Thyroid gland (tissue), 4 donors: ENCODE results near the gene SNX27. TPM values are rescaled to one million over a fixed set of nuclear protein-coding genes. Genes with fewer than 3 reads are reported as not detected.
"Not testable (repeated sequence)": the region's sequence is repeated elsewhere in the genome, so short reads cannot be mapped to it uniquely, and the experiment has no call there.

Source experiments
- DNase-seq, 2 donors: peaks; one replicate each; pipeline ENCODE4 v3.0.0-alpha.2; 2019
- H3K27ac ChIP-seq, 3 donors: fragments of 200-600 bp; sonication (generic); 1 replicate in 2 of 3; 2 replicates in 1 of 3; pipeline ENCODE4 v1.5.1; 2016 to 2019; ENCODE audit warnings: mild to moderate bottlenecking in 1 of 3, moderate library complexity in 1 of 3
- H3K27me3 ChIP-seq: fragments of 200-600 bp; sonication (generic); one replicate; pipeline ENCODE4 v1.5.1; 2019
- H3K36me3 ChIP-seq, 2 donors: fragments of 200-600 bp; sonication (generic); one replicate each; pipeline ENCODE4 v1.5.1; 2016 to 2019
- H3K4me1 ChIP-seq, 2 donors: fragments of 200-600 bp; sonication (generic); one replicate each; pipeline ENCODE4 v1.5.1; 2017 to 2019
- H3K4me3 ChIP-seq, 3 donors: fragments of 200-600 bp; sonication (generic); replicated peaks in 1 of 3; 1 replicate in 2 of 3; 2 replicates in 1 of 3; pipeline ENCODE4 v1.5.1; 2016; ENCODE audit warnings: mild to moderate bottlenecking in 1 of 3
- H3K9me3 ChIP-seq: fragments of 200-600 bp; sonication (generic); one replicate; pipeline ENCODE4 v1.5.1; 2017
- POLR2A ChIP-seq, 2 donors: fragments of 450-650 bp; IDR thresholded peaks; one replicate each; pipeline ENCODE4 v1.6.1; 2017; ENCODE audit warnings: antibody characterized with exemption in 2 of 2, mild to moderate bottlenecking in 2 of 2, moderate library complexity in 1 of 2
- WGBS, 2 donors: methylation state at CpG; one replicate each; pipeline ENCODE4 v1.1.5; 2017; 5-methylcytosine and 5-hydroxymethylcytosine counted together
- intact Hi-C: fragments of 100-400 bp; cut with DNase I; formaldehyde crosslinking; loops from one replicate; pipeline ENCODE4 v1.15.1; 2023
- total RNA-seq, 4 donors: library from RNA; depleted of rRNA; stranded (reverse); fragments of >200 nt; gene quantifications; one replicate each; pipeline ENCODE4 v1.2.3, GENCODE V29; 2016
- TF ChIP-seq, protein P1 (sequence below), 6 experiments: fragments of 200-600 bp in 3 of 6; fragments of 450-650 bp in 3 of 6; sonication (generic) in 3 of 6; IDR thresholded peaks; one replicate each; pipeline ENCODE4 v1.5.1; 2016 to 2019; ENCODE audit warnings: antibody characterized with exemption in 6 of 6, mild to moderate bottlenecking in 2 of 6, inconsistent platforms in 1 of 6, moderate library complexity in 1 of 6

The SNX27 gene
- total RNA-seq, 4 donors from 2014 or later: 33.8 to 43.4 (median 37.9) TPM

DNA sequence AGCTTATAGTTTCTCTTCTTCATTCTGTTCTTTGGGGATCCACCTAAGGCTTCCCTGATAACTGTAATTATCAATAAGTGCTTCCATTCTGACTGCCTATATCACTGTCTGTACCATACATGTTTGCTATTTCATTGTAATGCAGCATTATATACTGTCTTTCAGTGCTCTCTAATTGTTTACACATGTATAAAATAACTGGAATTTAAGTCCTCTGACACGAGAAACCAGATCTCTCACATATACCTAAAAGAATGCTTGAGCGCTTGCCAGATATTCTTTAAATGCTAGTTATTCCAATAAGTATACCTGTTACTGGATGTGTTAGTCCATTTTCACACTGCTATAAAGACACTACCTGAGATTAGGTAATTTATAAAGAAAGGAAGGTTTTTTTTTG is 70.1 kb downstream of the SNX27 start:
- intact Hi-C loops: no loop called here
- no peak overlapping the region for H3K27ac ChIP-seq
- H3K4me1 ChIP-seq: peaks cover 0 to 1% of the 10 kb centered on the region in 2 donors
- H3K9me3 ChIP-seq: no peaks in the 10 kb centered on the region
- TF ChIP-seq POLR2A (IDR thresholded peaks at IDR 0.05): no peak
- 93 to 97% methylated on average over 2 of the region's 2 CpGs for WGBS, 2 donors
- no peak overlapping the region for H3K4me3 ChIP-seq
- DNase-seq: no peak
- no peaks in the 10 kb centered on the region for H3K27me3 ChIP-seq
- no peaks in the 10 kb centered on the region for H3K36me3 ChIP-seq

DNA sequence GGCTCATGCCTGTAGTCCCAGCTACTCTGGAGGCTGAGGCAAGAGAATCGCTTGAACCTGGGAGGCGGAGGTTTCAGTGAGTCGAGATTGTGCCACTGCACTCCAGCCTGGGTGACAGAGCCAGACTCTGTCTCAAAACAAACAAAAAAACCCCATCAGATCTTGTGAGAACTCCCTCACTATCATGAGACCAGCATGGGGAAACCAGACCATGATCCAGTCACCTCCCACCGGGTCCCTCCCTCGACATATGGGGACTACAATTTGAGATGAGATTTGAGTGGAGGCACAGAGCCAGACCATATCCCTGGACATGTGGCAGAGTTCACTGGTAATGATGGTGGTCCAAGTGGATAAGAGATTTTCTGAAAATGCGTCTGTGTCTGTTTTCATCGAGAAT is 71.1 kb downstream of the SNX27 start:
- intact Hi-C loops, H3K27me3 ChIP-seq, H3K4me1 ChIP-seq, H3K27ac ChIP-seq, H3K9me3 ChIP-seq, H3K4me3 ChIP-seq, DNase-seq, H3K36me3 ChIP-seq: not testable (repeated sequence)
- WGBS, 2 donors: 94 to 96% methylated on average over 7 of the region's 7 CpGs

DNA sequence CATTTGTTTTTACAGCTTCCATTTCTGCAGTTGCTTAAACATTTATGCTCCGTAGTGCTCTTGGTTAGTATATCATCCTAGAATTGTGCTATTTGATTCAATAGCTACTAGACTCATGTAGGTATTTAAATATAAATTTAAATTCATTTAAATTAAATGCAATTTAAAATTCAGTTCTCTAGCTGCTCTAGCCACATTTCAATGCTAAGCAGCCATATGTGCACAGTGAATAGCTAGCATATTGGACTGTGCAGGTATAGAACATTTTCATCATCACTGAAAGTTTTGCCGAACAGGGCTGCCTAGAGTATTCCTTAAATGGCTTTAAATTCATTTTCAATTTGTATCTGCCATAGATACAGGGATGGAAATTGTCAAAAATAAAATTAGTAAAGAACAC is 72.3 kb downstream of the SNX27 start:
- H3K27me3 ChIP-seq: no peaks in the 10 kb centered on the region
- intact Hi-C loops: no loop called here
- no peak overlapping the region for H3K27ac ChIP-seq
- WGBS, 2 donors: 97 to 98% methylated on average over 2 of the region's 2 CpGs
- no peak overlapping the region for H3K4me3 ChIP-seq
- TF ChIP-seq, protein P1, sequence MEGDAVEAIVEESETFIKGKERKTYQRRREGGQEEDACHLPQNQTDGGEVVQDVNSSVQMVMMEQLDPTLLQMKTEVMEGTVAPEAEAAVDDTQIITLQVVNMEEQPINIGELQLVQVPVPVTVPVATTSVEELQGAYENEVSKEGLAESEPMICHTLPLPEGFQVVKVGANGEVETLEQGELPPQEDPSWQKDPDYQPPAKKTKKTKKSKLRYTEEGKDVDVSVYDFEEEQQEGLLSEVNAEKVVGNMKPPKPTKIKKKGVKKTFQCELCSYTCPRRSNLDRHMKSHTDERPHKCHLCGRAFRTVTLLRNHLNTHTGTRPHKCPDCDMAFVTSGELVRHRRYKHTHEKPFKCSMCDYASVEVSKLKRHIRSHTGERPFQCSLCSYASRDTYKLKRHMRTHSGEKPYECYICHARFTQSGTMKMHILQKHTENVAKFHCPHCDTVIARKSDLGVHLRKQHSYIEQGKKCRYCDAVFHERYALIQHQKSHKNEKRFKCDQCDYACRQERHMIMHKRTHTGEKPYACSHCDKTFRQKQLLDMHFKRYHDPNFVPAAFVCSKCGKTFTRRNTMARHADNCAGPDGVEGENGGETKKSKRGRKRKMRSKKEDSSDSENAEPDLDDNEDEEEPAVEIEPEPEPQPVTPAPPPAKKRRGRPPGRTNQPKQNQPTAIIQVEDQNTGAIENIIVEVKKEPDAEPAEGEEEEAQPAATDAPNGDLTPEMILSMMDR (IDR thresholded peaks at IDR 0.05): no peak
- TF ChIP-seq POLR2A (IDR thresholded peaks at IDR 0.05): no peak
- H3K4me1 ChIP-seq: peaks cover 0 to 7% of the 10 kb centered on the region in 2 donors
- no peaks in the 10 kb centered on the region for H3K9me3 ChIP-seq
- H3K36me3 ChIP-seq: no peaks in the 10 kb centered on the region
- DNase-seq: no peak

DNA sequence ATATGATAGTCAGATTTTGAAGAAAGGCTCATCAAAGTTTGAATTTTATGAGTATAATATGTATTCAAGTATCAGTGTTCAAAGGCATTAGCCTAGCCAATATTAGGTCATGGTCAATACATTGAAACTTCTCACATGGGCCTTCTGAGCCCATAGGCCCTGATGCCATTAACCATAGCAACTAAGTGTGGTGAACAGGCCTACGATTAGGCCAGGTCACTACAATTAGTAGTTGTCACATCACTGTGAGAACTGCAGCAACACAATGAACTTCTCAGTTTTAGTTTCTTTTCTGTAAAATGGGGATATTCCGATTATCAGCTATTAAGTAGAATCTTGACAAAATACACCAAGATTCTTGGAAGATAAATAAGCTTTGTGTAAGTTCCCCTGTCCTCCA is 74.7 kb downstream of the SNX27 start:
- DNase-seq: no peak
- no peaks in the 10 kb centered on the region for H3K36me3 ChIP-seq
- peaks cover 0 to 7% of the 10 kb centered on the region in 2 donors for H3K4me1 ChIP-seq
- TF ChIP-seq POLR2A (IDR thresholded peaks at IDR 0.05): no peak
- TF ChIP-seq, protein P1 (IDR thresholded peaks at IDR 0.05): no peak
- H3K27ac ChIP-seq: no peak overlapping the region
- intact Hi-C loops: no loop called here
- no peaks in the 10 kb centered on the region for H3K27me3 ChIP-seq
- 88 to 95% methylated on average over 2 of the region's 2 CpGs for WGBS, 2 donors
- no peak overlapping the region for H3K4me3 ChIP-seq
- H3K9me3 ChIP-seq: no peaks in the 10 kb centered on the region

DNA sequence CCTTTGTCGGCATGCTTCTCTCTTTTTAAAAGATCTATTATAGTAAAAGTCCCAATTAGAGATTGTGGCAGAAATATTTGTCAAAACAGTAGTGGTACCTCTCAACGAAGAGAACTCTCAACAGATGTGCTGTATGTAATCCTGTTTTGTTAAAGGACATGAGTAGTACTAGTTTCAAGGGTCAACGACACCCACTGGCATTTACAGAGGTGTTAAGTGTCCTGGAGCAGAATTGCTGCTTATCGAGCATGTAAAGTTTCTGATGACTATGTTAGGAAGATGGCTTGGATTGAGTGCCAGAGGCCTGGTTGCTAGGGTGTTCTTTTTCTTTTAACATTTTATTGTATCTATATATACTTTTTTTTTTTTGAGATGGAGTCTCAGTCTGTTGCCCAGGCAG is 77.6 kb downstream of the SNX27 start:
- H3K4me1 ChIP-seq: peaks cover 0 to 18% of the 10 kb centered on the region in 2 donors
- DNase-seq: peak in 1 of 2 donors; percentile 13
- H3K9me3 ChIP-seq: no peaks in the 10 kb centered on the region
- H3K36me3 ChIP-seq: peaks cover 0 to 10% of the 10 kb centered on the region in 2 donors
- H3K27ac ChIP-seq: no peak overlapping the region
- 59 to 63% methylated on average over 4 of the region's 4 CpGs for WGBS, 2 donors
- TF ChIP-seq POLR2A (IDR thresholded peaks at IDR 0.05): no peak
- TF ChIP-seq, protein P1 (IDR thresholded peaks at IDR 0.05): no peak
- intact Hi-C loops: no loop called here
- no peaks in the 10 kb centered on the region for H3K27me3 ChIP-seq
- H3K4me3 ChIP-seq: no peak overlapping the region

DNA sequence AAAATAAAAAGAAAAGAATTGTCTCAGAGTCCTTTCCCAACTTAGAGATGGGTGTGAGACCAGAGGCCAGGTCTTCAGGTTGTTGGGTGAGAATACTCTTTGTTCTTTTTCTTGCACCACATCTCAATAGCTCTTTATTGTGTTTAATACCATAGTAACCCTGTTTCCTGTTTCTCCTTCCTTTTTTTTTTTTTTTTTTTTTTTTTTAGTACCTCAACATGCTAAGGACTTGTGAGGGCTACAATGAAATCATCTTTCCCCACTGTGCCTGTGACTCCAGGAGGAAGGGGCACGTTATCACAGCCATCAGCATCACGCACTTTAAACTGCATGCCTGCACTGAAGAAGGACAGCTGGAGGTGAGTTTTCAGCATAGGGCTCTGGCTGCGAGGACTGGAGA is 80.4 kb downstream of the SNX27 start:
- no peak for DNase-seq
- 89 to 95% methylated on average over 3 of the region's 3 CpGs for WGBS, 2 donors
- H3K4me1 ChIP-seq: peaks cover 0 to 14% of the 10 kb centered on the region in 2 donors
- no peak for TF ChIP-seq POLR2A (IDR thresholded peaks at IDR 0.05)
- TF ChIP-seq, protein P1 (IDR thresholded peaks at IDR 0.05): no peak
- no peak overlapping the region for H3K4me3 ChIP-seq
- no peaks in the 10 kb centered on the region for H3K27me3 ChIP-seq
- peaks cover 0 to 13% of the 10 kb centered on the region in 2 donors for H3K36me3 ChIP-seq
- intact Hi-C loops: no loop called here
- no peaks in the 10 kb centered on the region for H3K9me3 ChIP-seq
- H3K27ac ChIP-seq: no peak overlapping the region
